HEK293T (cell line): ENCODE measurements around the gene MAGEA4.

Experiments used
- CTCF ChIA-PET: fragments of 350-600 bp; formaldehyde crosslinking; extraction: SDS; loops from one replicate; lab custom pipeline; 2021; ENCODE audit warnings: antibody characterized with exemption, inconsistent platforms; lab: Yijun Ruan, JAX
- POLR2A ChIA-PET: fragments of 350-600 bp; formaldehyde crosslinking; extraction: SDS; loops from one replicate; lab custom pipeline; 2020; ENCODE audit warnings: antibody characterized with exemption, inconsistent platforms; lab: Yijun Ruan, JAX
- DNase-seq: peaks from one replicate; pipeline ENCODE4 v3.0.0; 2012; ENCODE audit warnings: mixed read lengths; ENCODE audit errors: extremely low spot score
- ARNT ChIP-seq: fragments of 450-650 bp; IDR thresholded peaks from 2 replicates; pipeline ENCODE4 v1.6.1; 2017; ENCODE audit warnings: mild to moderate bottlenecking
- BHLHE40 ChIP-seq: fragments of 450-650 bp; IDR thresholded peaks from 2 replicates; pipeline ENCODE4 v1.6.1; 2016; ENCODE audit warnings: mild to moderate bottlenecking, moderate library complexity, borderline replicate concordance
- CTBP1 ChIP-seq: fragments of 450-650 bp; IDR thresholded peaks from 2 replicates; pipeline ENCODE4 v1.6.1; 2016; ENCODE audit warnings: borderline replicate concordance
- ELF4 ChIP-seq: fragments of 450-650 bp; IDR thresholded peaks from 2 replicates; pipeline ENCODE4 v1.6.1; 2017; ENCODE audit warnings: antibody characterized with exemption
- FOXA1 ChIP-seq: fragments of 450-650 bp; IDR thresholded peaks from 2 replicates; pipeline ENCODE4 v1.6.1; 2016; ENCODE audit warnings: mild to moderate bottlenecking
- FOXK2 ChIP-seq: fragments of 450-650 bp; IDR thresholded peaks from 2 replicates; pipeline ENCODE4 v1.6.1; 2016; ENCODE audit warnings: mild to moderate bottlenecking
- FOXM1 ChIP-seq: fragments of 450-650 bp; IDR thresholded peaks from 2 replicates; pipeline ENCODE4 v1.6.1; 2017; ENCODE audit warnings: mild to moderate bottlenecking, borderline replicate concordance
- HDGF ChIP-seq: fragments of 450-650 bp; IDR thresholded peaks from 2 replicates; pipeline ENCODE4 v1.6.1; 2017; ENCODE audit warnings: antibody characterized with exemption, borderline replicate concordance
- L3MBTL2 ChIP-seq: fragments of 450-650 bp; conservative IDR thresholded peaks from 2 replicates; pipeline ENCODE4 v1.6.1; 2016; ENCODE audit warnings: mild to moderate bottlenecking
- LEF1 ChIP-seq: fragments of 450-650 bp; IDR thresholded peaks from 2 replicates; pipeline ENCODE4 v1.6.1; 2017; ENCODE audit warnings: mild to moderate bottlenecking, borderline replicate concordance
- NFRKB ChIP-seq: fragments of 450-650 bp; IDR thresholded peaks from 2 replicates; pipeline ENCODE4 v1.6.1; 2016; ENCODE audit warnings: mild to moderate bottlenecking, moderate library complexity
- PKNOX1 ChIP-seq: fragments of 450-650 bp; IDR thresholded peaks from 2 replicates; pipeline ENCODE4 v1.6.1; 2016
- SP1 ChIP-seq: fragments of 450-650 bp; IDR thresholded peaks from 2 replicates; pipeline ENCODE4 v1.6.1; 2017
- SUZ12 ChIP-seq: fragments of 450-650 bp; IDR thresholded peaks from 2 replicates; pipeline ENCODE4 v1.6.1; 2016; ENCODE audit warnings: mild to moderate bottlenecking
- TARDBP ChIP-seq: fragments of 450-650 bp; IDR thresholded peaks from 2 replicates; pipeline ENCODE4 v1.6.1; 2016
- ZNF384 ChIP-seq: fragments of 450-650 bp; IDR thresholded peaks from 2 replicates; pipeline ENCODE4 v1.6.1; 2016

The MAGEA4 gene

GRCh38 chrX:151912780-151913179, at the start of gene MAGEA4:
TSS of gene MAGEA4 (plus strand) at chrX:151912889. CDS start at chrX:151923665, 10,776 bp downstream.
- ChIA-PET POLR2A (no interaction called here), CTCF (no interaction called here)
- TF ChIP-seq SUZ12 (no peak), SP1 (no peak), ARNT (no peak), NFRKB (no peak), TARDBP (no peak), ZNF384 (no peak), PKNOX1 (no peak), LEF1 (no peak), ELF4 (no peak), FOXA1 (no peak), L3MBTL2 (no peak), CTBP1 (no peak)
- no peak for DNase-seq

- CTCF ChIA-PET = no interaction called here
- DNase-seq = no peak
- POLR2A ChIA-PET = no interaction called here
- TF ChIP-seq FOXA1 (no peak), SP1 (no peak), L3MBTL2 (no peak)
These were observed 42.1 kb upstream of the MAGEA4 start for GRCh38 chrX:151870602-151871001.

- CTCF ChIA-PET = no interaction called here
- POLR2A ChIA-PET = no interaction called here
- no peak for DNase-seq
- no peak for TF ChIP-seq ZNF384
- no peak for TF ChIP-seq TARDBP
These were observed 41.4 kb upstream of the MAGEA4 start for GRCh38 chrX:151871244-151871643.

GRCh38 chrX:151873096-151873495, 39.6 kb upstream of the MAGEA4 start:
- CTCF ChIA-PET = no interaction called here
- POLR2A ChIA-PET = no interaction called here
- no peak for DNase-seq
- TF ChIP-seq L3MBTL2 = no peak
- no peak for TF ChIP-seq LEF1
- no peak for TF ChIP-seq PKNOX1
- TF ChIP-seq BHLHE40 = no peak
- TF ChIP-seq TARDBP = no peak
- no peak for TF ChIP-seq FOXM1
- TF ChIP-seq FOXK2 = no peak

GRCh38 chrX:151875270-151876026, 37.2 kb upstream of the MAGEA4 start:
- CTCF ChIA-PET = no interaction called here

GRCh38 chrX:151878574-151878973, 34.1 kb upstream of the MAGEA4 start:
- POLR2A ChIA-PET = no interaction called here
- DNase-seq = no peak
- CTCF ChIA-PET = no interaction called here
- TF ChIP-seq HDGF (no peak), ZNF384 (no peak), SUZ12 (no peak), ELF4 (no peak), LEF1 (no peak), BHLHE40 (no peak), NFRKB (no peak), FOXK2 (no peak), SP1 (no peak), FOXM1 (no peak), CTBP1 (no peak), ARNT (no peak), FOXA1 (no peak)

More at GRCh38 chrX:151875270-151876026, 37.2 kb upstream of the MAGEA4 start:
- no peak for DNase-seq
- no peak for TF ChIP-seq TARDBP
- TF ChIP-seq ZNF384 = no peak
- no peak for TF ChIP-seq HDGF
- TF ChIP-seq LEF1 = no peak
- no peak for TF ChIP-seq FOXA1
- TF ChIP-seq ARNT = no peak
- no peak for TF ChIP-seq FOXM1
- no peak for TF ChIP-seq BHLHE40
- TF ChIP-seq SP1 = no peak
- no peak for TF ChIP-seq L3MBTL2
- no peak for TF ChIP-seq NFRKB
- TF ChIP-seq CTBP1 = no peak
- no peak for TF ChIP-seq SUZ12
- TF ChIP-seq PKNOX1 = no peak
- no peak for TF ChIP-seq ELF4
- no peak for TF ChIP-seq FOXK2
- POLR2A ChIA-PET = no interaction called here

GRCh38 chrX:151879856-151880255, 32.8 kb upstream of the MAGEA4 start:
- DNase-seq = no peak
- POLR2A ChIA-PET = no interaction called here
- CTCF ChIA-PET = no interaction called here
- no peak for TF ChIP-seq HDGF
- TF ChIP-seq ELF4 = no peak
- no peak for TF ChIP-seq TARDBP
- TF ChIP-seq FOXA1 = no peak
- no peak for TF ChIP-seq ZNF384
- TF ChIP-seq FOXK2 = no peak
- no peak for TF ChIP-seq NFRKB
- TF ChIP-seq LEF1 = no peak
- TF ChIP-seq PKNOX1 = no peak
- TF ChIP-seq FOXM1 = no peak
- no peak for TF ChIP-seq SUZ12
- TF ChIP-seq SP1 = no peak
- TF ChIP-seq BHLHE40 = no peak
- TF ChIP-seq ARNT = no peak
- TF ChIP-seq CTBP1 = no peak
- TF ChIP-seq L3MBTL2 = no peak
